K562 (cell line): ENCODE data around the gene GNB2. TPM values are rescaled to one million over a fixed set of nuclear protein-coding genes. Genes with fewer than 3 reads are reported as not detected.

Source experiments
- CHCHD3 ChIP-seq: fragments of 250-450 bp; sonication (Bioruptor Pico); IDR thresholded peaks from 2 replicates; pipeline ENCODE4 v2.1.2; 2022; ENCODE audit warnings: mild to moderate bottlenecking
- DPF2 ChIP-seq: fragments of 450-650 bp; IDR thresholded peaks from 2 replicates; pipeline ENCODE4 v1.6.1; 2016
- FOS ChIP-seq: IDR thresholded peaks from 3 replicates; pipeline ENCODE4 v1.6.1; 2011; ENCODE audit not compliant: insufficient read length; ENCODE audit errors: extremely low read depth
- GATAD2A ChIP-seq: fragments of 450-650 bp; IDR thresholded peaks from 2 replicates; pipeline ENCODE4 v1.6.1; 2017
- HDGF ChIP-seq: fragments of 450-650 bp; IDR thresholded peaks from 2 replicates; pipeline ENCODE4 v1.6.1; 2016
- MAX ChIP-seq: sonication (generic); formaldehyde crosslinking; IDR thresholded peaks from 2 replicates; pipeline ENCODE4 v1.9.0; 2022; ENCODE audit warnings: mild to moderate bottlenecking, missing genetic modification reagents
- MIER1 ChIP-seq: fragments of 450-650 bp; IDR thresholded peaks from 2 replicates; pipeline ENCODE4 v1.6.1; 2016; ENCODE audit warnings: antibody characterized with exemption, mild to moderate bottlenecking, low read depth
- NR2C2 ChIP-seq, 2 experiments: fragments of 200-800 bp in 1 of 2; sonication (Bioruptor generic) in 1 of 2; sonication (generic) in 1 of 2; formaldehyde crosslinking in 1 of 2; IDR thresholded peaks; 2 replicates each; pipeline versions ENCODE4 v1.6.1 to v1.8.0; 2016 to 2022; ENCODE audit warnings: mild to moderate bottlenecking in 1 of 2, missing compliant biosample characterization in 1 of 2, missing genetic modification characterization in 1 of 2, missing genetic modification reagents in 1 of 2
- PRDM10 ChIP-seq: fragments of 450-650 bp; IDR thresholded peaks from 2 replicates; pipeline ENCODE4 v1.6.1; 2018; ENCODE audit not compliant: partially characterized antibody
- SMARCA4 ChIP-seq: fragments of 450-650 bp; IDR thresholded peaks from 2 replicates; pipeline ENCODE4 v1.6.1; 2016
- USF1 ChIP-seq: sonication (generic); formaldehyde crosslinking; IDR thresholded peaks from 2 replicates; pipeline ENCODE4 v1.9.0; 2022; ENCODE audit warnings: mild to moderate bottlenecking, missing genetic modification reagents
- ZBTB17 ChIP-seq: fragments of 450-650 bp; formaldehyde crosslinking; IDR thresholded peaks from 2 replicates; pipeline ENCODE4 v1.4.0; 2020; ENCODE audit warnings: mild to moderate bottlenecking
- ZBTB33 ChIP-seq: sonication (generic); formaldehyde crosslinking; IDR thresholded peaks from 2 replicates; pipeline ENCODE4 v1.8.1; 2023; ENCODE audit warnings: mild to moderate bottlenecking, missing genetic modification reagents
- ZC3H8 ChIP-seq: fragments of 450-650 bp; IDR thresholded peaks from 2 replicates; pipeline ENCODE4 v1.6.1; 2017
- ZFP30 ChIP-seq: fragments of 250-450 bp; sonication (Bioruptor Pico); IDR thresholded peaks from 2 replicates; pipeline ENCODE4 v1.8.0; 2022; ENCODE audit warnings: moderate library complexity, mild to moderate bottlenecking, inconsistent platforms, borderline replicate concordance
- ZFP36 ChIP-seq: fragments of 150-350 bp; IDR thresholded peaks from 2 replicates; pipeline ENCODE4 v1.6.1; 2018; ENCODE audit warnings: low read length, low read depth; ENCODE audit not compliant: partially characterized antibody
- ZNF12 ChIP-seq: sonication (generic); formaldehyde crosslinking; IDR thresholded peaks from 2 replicates; pipeline ENCODE4 v1.4.0; 2020; ENCODE audit warnings: mild to moderate bottlenecking, missing genetic modification reagents
- ZNF280B ChIP-seq: fragments of 250-450 bp; sonication (Bioruptor Pico); IDR thresholded peaks from 2 replicates; pipeline ENCODE4 v1.5.1; 2021; ENCODE audit warnings: mild to moderate bottlenecking
- ZNF408 ChIP-seq: fragments of 250-450 bp; sonication (Bioruptor Pico); IDR thresholded peaks from 2 replicates; pipeline ENCODE4 v1.4.0; 2020; ENCODE audit warnings: low read depth, mild to moderate bottlenecking, moderate library complexity
- ZNF561 ChIP-seq: fragments of 450-650 bp; formaldehyde crosslinking; conservative IDR thresholded peaks from 2 replicates; pipeline ENCODE4 v1.4.0; 2020; ENCODE audit warnings: mild to moderate bottlenecking, moderate library complexity
- ZNF57 ChIP-seq: fragments of 450-650 bp; formaldehyde crosslinking; IDR thresholded peaks from 2 replicates; pipeline ENCODE4 v1.4.0; 2020; ENCODE audit warnings: mild to moderate bottlenecking, moderate library complexity
- ZNF644 ChIP-seq: fragments of 200-800 bp; sonication (Bioruptor generic); IDR thresholded peaks from 2 replicates; pipeline ENCODE4 v1.6.1; 2016; ENCODE audit warnings: low read depth, missing genetic modification characterization, missing compliant biosample characterization
- polyA plus RNA-seq, 8 experiments: library from polyadenylated mRNA; depleted of rRNA in 4 of 8; stranded (reverse) in 5 of 8; unstranded in 3 of 8; fragments of >200 nt; fragmentation: Nextera tagmentation in 2 of 8; fragmentation: Illumina TruSeq in 1 of 8; extraction: Ambion mirVana in 2 of 8; extraction: Trizol in 1 of 8; gene quantifications; 2 replicates each; pipeline versions ENCODE4 v1.2.1 to v1.2.3, GENCODE V29; 2011 to 2014; ENCODE audit warnings: inconsistent platforms in 1 of 8, missing spikeins in 1 of 8
- total RNA-seq, 7 experiments: library from RNA; depleted of rRNA in 6 of 7; stranded (reverse); fragments of >200 nt in 6 of 7; fragmentation: Illumina TruSeq in 2 of 7; extraction: Trizol in 2 of 7; gene quantifications; 2 replicates each; pipeline versions ENCODE4 v1.2.1 to v1.2.3, GENCODE V29; 2011 to 2021; ENCODE audit warnings: low replicate concordance in 1 of 7

The GNB2 gene
- total and polyA plus RNA-seq, 9 of the 15 experiments (the other 6 are each of a cell fraction or from before 2014, with no cell fraction given) = 0.65 to 320 (median 104) TPM

GRCh38 chr7:100706672-100707311 is 33.3 kb downstream of the GNB2 start (continued):
- no peak for TF ChIP-seq ZBTB33
- peak; percentile 41 for TF ChIP-seq MAX (CRISPR knock-in tag)
- TF ChIP-seq NR2C2 (CRISPR knock-in tag; IDR thresholded peaks at IDR 0.05) = no peak
- TF ChIP-seq NR2C2 (tag; IDR thresholded peaks at IDR 0.05) = peak; percentile 35; the same call in 1 of the 2 replicates
- TF ChIP-seq ZNF57 (CRISPR knock-in tag) = no peak
- TF ChIP-seq ZFP30 (CRISPR knock-in tag) = no peak
- no peak for TF ChIP-seq SMARCA4
- TF ChIP-seq ZFP36 = no peak
- no peak for TF ChIP-seq GATAD2A
- no peak for TF ChIP-seq FOS
- TF ChIP-seq ZNF12 (CRISPR knock-in tag) = no peak
- TF ChIP-seq PRDM10 = no peak
- TF ChIP-seq ZNF561 (CRISPR knock-in tag) = no peak
- TF ChIP-seq MIER1 = no peak
- TF ChIP-seq ZNF644 (tag) = no peak
- no peak for TF ChIP-seq ZC3H8
- TF ChIP-seq ZNF280B (CRISPR knock-in tag) = no peak
- TF ChIP-seq DPF2 = no peak
- TF ChIP-seq HDGF = no peak
- TF ChIP-seq ZNF408 (CRISPR knock-in tag) = no peak
- 0 out of 2 replicates have a peak, but pooled peaks have one; percentile 20 for TF ChIP-seq USF1 (CRISPR knock-in tag)
- no peak for TF ChIP-seq CHCHD3 (CRISPR knock-in tag)
- TF ChIP-seq ZBTB17 (CRISPR knock-in tag) = peak; percentile 65; the same call in 1 of the 2 replicates
